Measurements from ENCODE around the gene LRRN2.
"Not testable (repeated sequence)": the region's sequence is repeated elsewhere in the genome, so short reads cannot be mapped to it uniquely, and the experiment has no call there.

Gene LRRN2

DNA sequence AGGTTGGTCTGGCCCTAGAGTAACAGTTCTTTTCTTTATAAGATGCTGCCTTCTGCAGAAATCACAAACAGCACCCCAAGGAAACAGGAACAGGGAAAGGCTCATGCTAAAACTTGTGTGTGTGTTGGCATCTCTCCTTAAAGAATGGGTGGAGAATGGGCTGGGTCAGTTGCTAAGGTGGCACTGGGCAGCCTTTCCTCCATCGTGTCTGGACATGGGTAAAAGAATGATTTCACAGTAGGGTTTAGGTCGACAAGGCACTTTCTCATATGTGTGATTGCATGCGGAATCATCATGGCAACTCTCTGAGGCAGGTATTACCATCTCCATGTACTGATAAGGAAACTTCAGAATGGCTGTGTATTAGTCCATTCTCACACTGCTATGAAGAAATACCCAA lies 40.3 kb downstream of the LRRN2 start:
- Mint-ChIP-seq H3K36me3 (no peaks in the 10 kb centered on the region), H3K27me3 (peaks cover 13% of the 10 kb centered on the region), H3K27ac (no peak overlapping the region), H3K4me1 (peaks cover 6% of the 10 kb centered on the region), H3K9me3 (peaks cover 3% of the 10 kb centered on the region), H3K4me3 (no peak overlapping the region)
- no peak for ATAC-seq

DNA sequence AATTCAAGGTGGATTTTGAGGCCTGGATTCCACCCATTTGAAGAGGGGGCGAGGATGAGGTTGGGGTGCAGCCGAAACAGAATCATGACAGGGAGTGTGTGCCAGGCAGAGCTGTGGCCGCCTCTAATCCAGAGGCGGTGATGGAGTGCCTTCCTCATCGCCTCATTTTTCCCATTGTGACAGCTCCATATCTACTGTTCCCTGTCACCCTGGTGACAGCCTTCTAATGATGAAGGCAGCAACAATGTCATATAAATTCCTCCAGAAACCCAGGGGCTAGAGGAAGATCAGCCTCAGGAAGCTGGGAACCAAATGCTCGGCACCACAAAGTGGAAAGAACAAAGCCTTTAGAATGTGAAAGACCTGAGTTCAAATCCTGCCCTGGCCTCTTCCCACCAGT lies 42.0 kb downstream of the LRRN2 start:
- Mint-ChIP-seq H3K4me3 (no peak overlapping the region), H3K27ac (no peak overlapping the region), H3K36me3 (no peaks in the 10 kb centered on the region), H3K27me3 (peaks cover 13% of the 10 kb centered on the region), H3K4me1 (peaks cover 6% of the 10 kb centered on the region), H3K9me3 (peaks cover 3% of the 10 kb centered on the region)
- ATAC-seq = no peak

DNA sequence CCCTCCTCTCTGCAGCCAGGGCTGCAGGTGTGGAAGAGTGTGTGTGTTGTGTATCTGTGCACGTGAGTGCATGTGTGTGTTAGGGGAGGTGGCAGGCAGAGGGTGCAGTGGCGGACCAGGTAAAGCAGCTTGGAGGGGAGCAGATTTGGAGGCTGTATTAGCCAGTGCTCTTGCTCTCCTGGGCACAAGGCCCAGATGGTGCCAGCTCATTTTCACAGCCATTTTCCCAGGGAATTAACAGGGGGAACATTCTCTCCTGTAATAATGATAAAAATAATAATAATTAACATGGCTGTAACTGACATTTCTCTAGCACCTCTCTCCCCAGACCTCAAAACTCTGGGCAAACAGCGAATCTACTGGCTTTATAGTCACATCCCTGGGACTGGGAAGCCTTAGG lies 43.6 kb downstream of the LRRN2 start:
- Mint-ChIP-seq H3K9me3 (peaks cover 3% of the 10 kb centered on the region), H3K4me1 (no peaks in the 10 kb centered on the region), H3K36me3 (no peaks in the 10 kb centered on the region), H3K27me3 (peaks cover 13% of the 10 kb centered on the region), H3K4me3 (no peak overlapping the region), H3K27ac (no peak overlapping the region)
- peak; percentile 12 for ATAC-seq

DNA sequence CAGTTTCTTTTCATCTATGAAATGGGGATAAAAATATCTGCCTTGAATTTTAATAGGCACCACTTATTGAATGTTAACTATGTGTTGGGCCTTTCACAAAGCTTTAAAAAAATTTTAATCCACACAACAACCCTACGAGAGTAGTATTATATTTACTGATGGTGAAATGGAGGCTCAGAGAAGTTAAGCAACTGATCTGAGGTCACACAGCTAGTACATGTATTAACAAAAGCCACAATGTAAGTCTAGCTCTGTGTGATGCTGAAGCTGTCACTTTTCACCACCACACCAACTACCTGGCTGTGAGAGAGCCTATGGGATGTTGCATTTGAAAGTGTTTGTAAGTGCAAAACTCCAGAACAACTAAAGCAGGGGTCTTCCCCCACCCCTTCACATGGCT lies 44.1 kb downstream of the LRRN2 start:
- Mint-ChIP-seq H3K27ac (no peak overlapping the region), H3K36me3 (no peaks in the 10 kb centered on the region), H3K4me1 (no peaks in the 10 kb centered on the region)

DNA sequence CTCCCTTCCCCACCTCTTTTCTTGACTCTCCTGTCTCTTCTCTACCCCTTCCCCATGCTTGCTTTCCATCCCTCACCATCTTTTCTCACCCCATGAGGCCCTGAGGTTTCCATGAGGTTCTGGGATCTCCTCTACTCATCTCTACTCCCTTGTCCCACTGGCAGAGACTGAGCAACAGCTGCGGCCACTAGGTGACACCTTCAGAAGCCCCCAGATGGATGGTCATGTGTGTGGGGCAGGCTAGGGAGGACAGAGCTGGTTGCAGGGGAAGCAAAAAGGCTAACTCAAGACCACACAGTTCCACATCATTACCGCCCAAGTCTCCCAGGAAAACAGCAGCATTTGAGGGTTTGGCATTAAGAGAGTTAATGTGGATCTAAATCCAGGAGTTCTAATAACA lies 45.0 kb downstream of the LRRN2 start:
- Mint-ChIP-seq H3K27ac (no peak overlapping the region), H3K9me3 (peaks cover 3% of the 10 kb centered on the region), H3K27me3 (peaks cover 13% of the 10 kb centered on the region), H3K36me3 (no peaks in the 10 kb centered on the region), H3K4me3 (no peak overlapping the region), H3K4me1 (no peaks in the 10 kb centered on the region)
- ATAC-seq = no peak

More for the DNA sequence above, 44.1 kb downstream of the LRRN2 start:
- Mint-ChIP-seq H3K27me3 (peaks cover 13% of the 10 kb centered on the region), H3K4me3 (no peak overlapping the region), H3K9me3 (peaks cover 3% of the 10 kb centered on the region)
- ATAC-seq = no peak

DNA sequence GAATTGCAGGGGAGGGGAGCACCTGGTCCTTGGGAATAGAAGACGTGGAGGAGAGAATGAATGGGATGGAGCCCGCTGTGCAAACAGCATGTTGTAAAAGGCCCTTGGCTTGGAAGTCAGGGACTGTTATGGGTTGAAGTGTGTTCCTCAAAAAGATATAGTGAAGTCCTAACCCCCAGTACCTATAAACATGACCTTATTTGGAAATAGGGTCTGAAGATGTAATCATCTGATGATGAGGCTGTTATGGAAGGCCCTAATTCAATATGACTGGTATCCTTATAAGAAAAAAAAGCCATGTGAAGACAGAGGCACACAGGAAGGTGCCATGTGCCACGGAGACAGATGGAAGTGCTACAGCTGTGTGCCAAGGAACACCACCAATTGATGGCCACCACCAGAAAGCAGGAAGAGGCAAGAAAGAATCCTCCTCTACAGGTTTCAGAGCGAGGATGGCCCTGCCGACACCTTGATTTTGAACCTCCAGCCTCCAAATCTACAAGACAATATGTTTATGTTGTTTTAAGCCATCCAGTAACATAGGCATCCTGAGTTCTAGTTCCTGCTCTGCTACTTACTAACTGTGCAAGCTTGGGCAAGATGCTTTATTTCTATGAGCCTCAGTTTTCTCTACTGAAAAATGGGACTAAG lies 51.2 kb downstream of the LRRN2 start:
- no peak overlapping the region for H3K27ac Mint-ChIP-seq
- H3K9me3 Mint-ChIP-seq = no peaks in the 10 kb centered on the region
- peaks cover 38% of the 10 kb centered on the region for H3K27me3 Mint-ChIP-seq
- no peak overlapping the region for H3K4me3 Mint-ChIP-seq
- H3K36me3 Mint-ChIP-seq = no peaks in the 10 kb centered on the region
- ATAC-seq = no peak
- no peaks in the 10 kb centered on the region for H3K4me1 Mint-ChIP-seq

DNA sequence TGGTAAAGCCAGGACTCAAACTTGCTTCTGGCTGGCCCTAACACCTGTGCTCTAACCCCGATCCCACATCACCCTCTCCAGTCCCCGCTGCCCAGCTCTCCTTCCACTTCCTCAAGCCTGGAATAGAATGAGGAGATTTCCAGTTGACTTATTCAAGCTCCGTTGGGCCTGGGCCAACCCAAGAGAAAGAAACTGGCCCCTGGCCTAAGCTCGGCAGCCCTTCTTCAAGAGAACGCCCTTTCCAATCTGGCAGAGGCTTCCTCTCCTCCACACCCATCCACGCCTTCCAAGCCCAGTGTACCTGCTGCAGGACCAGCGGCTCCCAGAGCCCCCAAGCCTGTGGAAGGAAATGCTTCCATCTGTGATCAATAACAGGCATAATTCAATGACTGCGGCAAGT lies 51.9 kb downstream of the LRRN2 start:
- Mint-ChIP-seq H3K4me1 (no peaks in the 10 kb centered on the region), H3K9me3 (no peaks in the 10 kb centered on the region), H3K4me3 (no peak overlapping the region), H3K36me3 (no peaks in the 10 kb centered on the region), H3K27ac (no peak overlapping the region), H3K27me3 (peaks cover 42% of the 10 kb centered on the region)
- ATAC-seq = no peak

DNA sequence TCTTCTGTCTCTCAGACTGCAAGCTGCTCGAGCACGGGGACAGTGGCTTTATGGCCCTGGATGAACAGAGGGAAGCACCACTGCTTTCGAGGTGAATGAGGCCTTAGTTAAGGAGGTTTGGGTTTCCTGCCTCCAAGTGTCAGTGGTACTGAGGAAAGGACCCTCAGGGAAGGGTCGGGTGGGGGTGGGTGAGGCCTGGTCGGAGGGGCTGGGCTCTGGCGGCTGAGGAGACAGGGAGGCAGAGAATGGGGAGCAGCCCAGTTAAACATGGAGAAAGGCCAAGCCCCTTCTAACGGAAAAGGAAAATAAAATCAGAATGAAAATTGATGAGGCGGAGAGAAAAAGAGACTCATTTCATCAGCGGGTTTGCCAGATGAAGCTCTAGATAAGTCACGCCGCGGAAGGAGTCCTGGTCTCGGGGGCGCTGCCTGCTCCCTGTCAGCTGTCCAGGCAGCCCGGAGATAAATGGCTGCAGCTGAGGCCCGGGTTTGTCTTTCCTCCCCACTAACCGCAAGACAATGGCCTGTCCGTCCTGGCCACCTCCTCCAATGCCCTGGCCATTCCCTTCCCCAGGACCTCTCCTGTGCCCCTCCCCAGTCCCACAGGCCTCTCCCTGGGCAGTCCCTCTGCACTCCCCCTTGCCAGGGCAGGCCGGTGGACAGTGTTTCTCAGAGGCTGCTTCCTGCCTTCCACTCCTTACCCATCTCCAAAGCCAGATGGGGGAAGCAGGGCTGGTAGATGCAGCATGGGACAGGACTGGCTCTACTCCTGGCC lies 55.2 kb downstream of the LRRN2 start:
- Mint-ChIP-seq H3K4me3 (no peak overlapping the region), H3K9me3 (no peaks in the 10 kb centered on the region), H3K27me3 (peaks cover 42% of the 10 kb centered on the region), H3K27ac (no peak overlapping the region), H3K36me3 (no peaks in the 10 kb centered on the region), H3K4me1 (peaks cover 7% of the 10 kb centered on the region)
- no peak for ATAC-seq

DNA sequence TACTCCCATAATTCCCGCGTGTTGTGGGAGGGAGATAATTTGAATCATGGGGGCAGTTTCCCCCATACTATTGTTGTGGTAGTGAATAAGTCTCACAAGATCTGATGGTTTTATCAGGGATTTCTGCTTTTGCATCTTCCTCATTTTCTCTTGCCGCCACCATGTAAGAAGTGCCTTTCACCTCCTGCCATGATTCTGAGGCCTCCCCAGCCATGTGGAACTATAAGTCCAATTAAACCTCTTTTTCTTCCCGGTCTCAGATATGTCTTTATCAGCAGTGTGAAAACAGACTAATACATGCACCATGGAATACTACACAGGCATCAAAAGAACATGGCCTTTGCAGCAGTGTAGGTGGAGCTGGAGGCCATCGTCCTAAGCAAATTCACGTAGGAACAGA lies 56.1 kb downstream of the LRRN2 start:
- peaks cover 42% of the 10 kb centered on the region for H3K27me3 Mint-ChIP-seq
- H3K27ac Mint-ChIP-seq, H3K4me1 Mint-ChIP-seq, H3K9me3 Mint-ChIP-seq, H3K4me3 Mint-ChIP-seq, ATAC-seq, H3K36me3 Mint-ChIP-seq: not testable (repeated sequence)

DNA sequence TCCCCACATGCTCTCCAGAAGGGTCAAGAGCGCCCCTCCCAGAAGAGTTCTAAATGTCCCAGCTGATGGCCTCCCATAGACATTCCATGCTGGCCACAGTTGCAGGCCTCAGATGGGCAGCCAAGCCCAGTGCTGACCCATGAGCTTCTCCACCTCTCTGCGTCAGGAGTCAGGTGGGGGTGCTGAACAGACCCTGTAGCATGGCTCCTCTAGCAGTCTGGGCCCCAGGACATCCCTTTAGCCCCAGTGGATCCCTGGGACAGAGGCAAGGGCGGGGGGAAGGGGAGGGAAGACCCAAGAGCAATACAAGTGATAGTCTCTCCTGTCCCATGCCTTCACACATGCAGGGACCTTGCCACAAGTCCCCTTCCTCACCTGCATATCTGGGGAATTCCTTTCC lies 56.7 kb downstream of the LRRN2 start:
- ATAC-seq = no peak
- Mint-ChIP-seq H3K36me3 (no peaks in the 10 kb centered on the region), H3K4me3 (no peak overlapping the region), H3K4me1 (peaks cover 7% of the 10 kb centered on the region), H3K9me3 (no peaks in the 10 kb centered on the region), H3K27ac (no peak overlapping the region), H3K27me3 (peaks cover 36% of the 10 kb centered on the region)

DNA sequence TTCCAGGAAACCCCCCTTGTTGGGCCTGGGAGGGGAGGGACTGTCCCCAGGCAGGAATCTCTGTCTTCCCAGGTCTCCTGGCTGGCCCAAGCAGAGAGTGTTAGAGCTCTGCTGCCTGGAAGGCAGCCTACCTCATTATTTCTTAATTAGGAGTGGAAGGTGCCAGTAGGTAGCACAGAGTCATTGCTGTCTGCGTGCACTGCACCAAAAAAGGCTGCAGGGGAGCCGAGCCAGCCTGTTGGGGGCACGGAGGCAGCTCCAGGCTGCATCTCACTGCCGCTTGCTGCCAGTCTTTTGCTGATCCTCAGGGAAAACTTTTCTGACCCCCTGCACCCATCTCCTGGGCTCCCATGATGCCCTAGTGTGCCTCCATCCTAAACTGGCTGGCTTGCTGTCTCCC lies 58.1 kb downstream of the LRRN2 start:
- no peaks in the 10 kb centered on the region for H3K9me3 Mint-ChIP-seq
- no peak for ATAC-seq
- no peak overlapping the region for H3K4me3 Mint-ChIP-seq
- H3K4me1 Mint-ChIP-seq = peaks cover 7% of the 10 kb centered on the region
- H3K27ac Mint-ChIP-seq = no peak overlapping the region
- H3K36me3 Mint-ChIP-seq = no peaks in the 10 kb centered on the region
- peaks cover 31% of the 10 kb centered on the region for H3K27me3 Mint-ChIP-seq

DNA sequence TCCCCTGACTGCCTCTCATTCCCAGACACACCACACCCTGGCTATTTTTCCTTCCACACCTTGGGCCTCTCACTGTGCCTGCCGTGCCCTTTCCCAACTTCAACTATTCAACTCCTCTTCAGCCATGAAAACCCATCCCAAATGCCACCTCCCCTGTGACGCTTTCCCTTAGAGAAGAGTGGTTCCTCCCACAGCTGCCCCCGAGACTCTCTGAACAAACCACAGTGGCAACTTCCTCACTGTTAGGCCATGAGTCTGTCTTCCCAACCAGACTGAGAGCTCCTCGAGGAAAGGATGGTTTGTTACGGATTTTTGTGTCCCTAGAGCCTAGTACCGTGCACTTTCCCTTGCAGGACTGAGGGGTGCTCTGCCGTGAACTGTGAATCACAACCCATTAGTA lies 59.2 kb downstream of the LRRN2 start:
- ATAC-seq = no peak
- H3K36me3 Mint-ChIP-seq = no peaks in the 10 kb centered on the region
- no peak overlapping the region for H3K4me3 Mint-ChIP-seq
- H3K27me3 Mint-ChIP-seq = peaks cover 23% of the 10 kb centered on the region
- H3K9me3 Mint-ChIP-seq = no peaks in the 10 kb centered on the region
- peaks cover 7% of the 10 kb centered on the region for H3K4me1 Mint-ChIP-seq
- H3K27ac Mint-ChIP-seq = no peak overlapping the region

DNA sequence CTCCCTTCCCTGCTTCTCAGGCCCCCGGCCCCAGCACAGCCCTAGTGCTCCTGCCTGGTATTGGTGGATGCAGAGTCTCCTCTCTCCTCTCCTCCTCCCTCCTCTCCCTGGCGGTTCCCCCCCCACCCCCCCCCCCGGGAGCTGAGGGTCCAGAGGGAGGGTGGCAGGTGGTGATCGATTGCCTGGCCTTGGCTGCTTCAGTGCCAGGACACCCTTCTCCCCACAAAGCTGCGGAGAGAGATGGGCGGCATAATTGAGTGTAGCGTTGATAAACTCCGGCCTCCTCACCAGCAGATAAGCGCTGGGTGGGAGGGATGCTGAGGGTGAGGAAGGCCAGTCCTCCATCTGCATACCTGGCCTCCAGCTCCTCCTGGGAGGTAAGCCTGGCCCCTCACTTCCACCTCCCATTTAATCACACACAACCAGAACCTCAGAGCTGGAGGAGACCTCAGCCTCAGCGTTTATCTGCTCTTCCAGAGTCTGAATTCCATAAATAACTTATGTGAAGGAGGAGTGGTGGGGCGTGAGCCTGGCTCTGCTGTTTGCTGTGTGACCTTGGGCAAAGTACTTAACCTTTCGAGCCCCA lies 60.8 kb downstream of the LRRN2 start:
- ATAC-seq = no peak
- Mint-ChIP-seq H3K9me3 (no peaks in the 10 kb centered on the region), H3K36me3 (no peaks in the 10 kb centered on the region), H3K4me1 (peaks cover 7% of the 10 kb centered on the region), H3K27me3 (peaks cover 7% of the 10 kb centered on the region), H3K4me3 (no peak overlapping the region), H3K27ac (no peak overlapping the region)

DNA sequence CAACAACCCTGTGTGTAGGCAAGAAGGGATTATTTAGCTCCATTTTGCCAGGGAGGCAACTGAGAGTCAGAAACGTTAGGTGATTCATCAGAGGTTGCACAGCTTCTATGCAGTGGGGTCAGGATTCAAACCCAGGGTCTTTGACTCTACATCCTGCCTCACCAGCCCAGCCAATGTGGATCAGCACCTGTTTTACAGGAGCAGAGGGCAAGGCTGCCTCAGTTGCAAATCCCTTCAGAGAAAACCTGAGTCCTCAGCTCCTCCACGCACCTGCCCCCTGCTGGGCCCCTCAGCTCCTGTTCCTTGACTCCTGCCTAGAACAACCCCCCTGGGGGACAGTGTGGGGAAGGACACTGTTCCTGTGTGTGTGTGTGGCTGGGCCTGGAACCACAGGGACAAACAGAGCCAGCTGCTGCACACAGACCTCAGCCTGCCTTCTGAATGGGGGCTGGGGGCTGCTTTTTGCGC lies 61.6 kb downstream of the LRRN2 start:
- Mint-ChIP-seq H3K36me3 (no peaks in the 10 kb centered on the region), H3K27ac (no peak overlapping the region), H3K4me1 (peaks cover 7% of the 10 kb centered on the region), H3K27me3 (no peaks in the 10 kb centered on the region), H3K4me3 (no peak overlapping the region), H3K9me3 (no peaks in the 10 kb centered on the region)
- ATAC-seq = no peak

DNA sequence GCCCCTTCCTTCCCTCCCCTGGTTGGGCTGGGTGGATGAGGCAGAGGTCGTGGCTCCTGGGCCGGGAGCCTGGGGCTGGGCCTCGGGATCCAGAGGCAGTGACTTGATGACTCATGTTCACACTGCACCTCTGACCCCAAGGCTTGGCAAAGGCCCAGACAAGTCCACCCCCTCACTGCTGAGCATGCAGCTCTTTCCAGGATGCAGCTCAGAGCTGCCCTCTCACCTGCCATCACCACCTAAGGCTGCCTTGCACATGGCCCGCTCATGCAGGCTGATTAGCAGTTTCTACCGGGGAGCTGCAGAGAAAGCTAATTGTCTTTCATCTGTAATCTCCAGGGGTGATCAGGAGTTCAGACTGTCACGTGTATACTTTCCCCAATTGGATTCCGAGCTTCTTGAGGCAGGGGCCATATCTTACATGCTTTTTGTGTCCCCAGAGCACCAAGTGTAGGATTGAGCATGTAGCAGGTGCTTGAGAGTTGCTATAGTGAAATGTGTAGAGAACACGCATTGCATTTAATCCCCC lies 62.1 kb downstream of the LRRN2 start:
- no peaks in the 10 kb centered on the region for H3K27me3 Mint-ChIP-seq
- peaks cover 7% of the 10 kb centered on the region for H3K4me1 Mint-ChIP-seq
- no peak for ATAC-seq
- H3K36me3 Mint-ChIP-seq = no peaks in the 10 kb centered on the region
- no peak overlapping the region for H3K27ac Mint-ChIP-seq
- no peak overlapping the region for H3K4me3 Mint-ChIP-seq
- no peaks in the 10 kb centered on the region for H3K9me3 Mint-ChIP-seq

DNA sequence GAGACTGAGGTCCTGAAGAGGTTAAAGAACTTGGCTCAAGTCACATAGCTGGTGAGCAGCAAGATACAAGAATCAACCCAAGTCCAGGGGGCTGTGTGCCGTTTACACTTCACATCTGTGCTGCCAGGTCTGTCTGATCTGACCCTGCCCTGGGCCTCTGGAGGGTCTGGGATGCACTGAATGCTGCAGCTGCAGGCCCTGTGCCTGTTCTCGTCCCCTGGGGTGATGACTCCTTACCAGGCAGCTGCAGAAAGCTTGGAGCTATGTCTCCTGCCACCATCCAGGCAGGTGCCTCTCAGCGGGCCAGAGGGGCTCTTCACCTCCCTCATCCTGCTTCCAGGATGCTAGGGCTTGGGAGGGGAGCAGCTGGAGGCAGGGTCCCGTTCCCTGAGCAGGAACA lies 63.5 kb downstream of the LRRN2 start:
- H3K9me3 Mint-ChIP-seq = no peaks in the 10 kb centered on the region
- H3K4me3 Mint-ChIP-seq = no peak overlapping the region
- no peaks in the 10 kb centered on the region for H3K27me3 Mint-ChIP-seq
- H3K4me1 Mint-ChIP-seq = peaks cover 7% of the 10 kb centered on the region
- no peak overlapping the region for H3K27ac Mint-ChIP-seq
- ATAC-seq = no peak
- H3K36me3 Mint-ChIP-seq = no peaks in the 10 kb centered on the region

Measured in stimulated activated memory B cell treated with anti-CD40 and anti-IgM and Interleukin-4, amounts not matched to agents 10 μg/mL and 1 μg/mL and 100 μg/mL, for 72 hours (primary cell).